Activated CD8-positive, alpha-beta memory T cell treated with anti-CD3 and anti-CD28 coated beads for 4 hours (primary cell): ENCODE results near the gene ATRNL1.
"Not testable (repeated sequence)": the region's sequence is repeated elsewhere in the genome, so short reads cannot be mapped to it uniquely, and the experiment has no call there.

Experiments
- DNase-seq, 2 donors: peaks; one replicate each; pipeline ENCODE4 v3.0.0-alpha.2; 2020; ENCODE audit warnings: low read depth in 2 of 2

The ATRNL1 gene

GRCh38 chr10:115760131-115760530 lies 667.0 kb downstream of the ATRNL1 start:
- no peak for DNase-seq

DNA sequence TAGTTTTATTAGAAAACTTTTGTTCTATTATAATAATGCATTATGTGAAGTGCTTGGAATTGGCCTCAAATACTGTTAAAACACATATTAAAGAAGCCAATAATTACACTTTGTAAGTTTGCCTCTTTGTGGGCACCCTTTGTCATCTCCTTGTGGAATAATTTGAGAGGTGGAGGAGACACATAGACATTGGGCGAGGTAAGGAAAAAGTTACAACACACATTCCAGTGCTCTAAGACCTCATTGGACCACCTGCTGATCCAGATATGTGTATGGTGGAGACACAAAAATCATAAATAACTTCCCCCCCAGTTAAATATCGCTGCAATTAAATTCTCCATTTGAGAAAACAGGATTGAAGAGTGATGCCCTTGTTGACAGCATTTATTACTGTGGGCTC lies 668.0 kb downstream of the ATRNL1 start:
- DNase-seq: no peak

- no peak for DNase-seq
Observed at GRCh38 chr10:115762029-115762428, 668.9 kb downstream of the ATRNL1 start.

GRCh38 chr10:115771755-115772154 lies 678.6 kb downstream of the ATRNL1 start:
- no peak for DNase-seq

DNA sequence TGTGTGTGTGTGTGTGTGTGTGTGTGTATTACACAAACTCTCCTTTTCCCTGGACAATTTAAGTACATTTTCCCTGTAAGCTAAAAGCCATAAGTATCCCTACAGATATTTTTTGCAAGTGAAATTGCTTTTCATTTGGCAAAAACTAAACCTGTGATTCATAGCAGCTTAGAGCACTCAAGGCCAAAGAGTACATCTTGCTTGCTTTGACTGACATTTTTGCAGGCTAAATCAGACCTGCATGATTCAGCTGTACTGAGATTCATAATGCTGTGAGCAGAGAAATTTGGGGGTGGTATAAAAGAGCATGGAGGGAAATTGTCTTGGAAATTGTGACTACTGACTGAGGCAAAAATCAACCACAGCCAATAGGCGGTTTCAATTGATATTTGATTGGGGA lies 679.4 kb downstream of the ATRNL1 start:
- no peak for DNase-seq

DNA sequence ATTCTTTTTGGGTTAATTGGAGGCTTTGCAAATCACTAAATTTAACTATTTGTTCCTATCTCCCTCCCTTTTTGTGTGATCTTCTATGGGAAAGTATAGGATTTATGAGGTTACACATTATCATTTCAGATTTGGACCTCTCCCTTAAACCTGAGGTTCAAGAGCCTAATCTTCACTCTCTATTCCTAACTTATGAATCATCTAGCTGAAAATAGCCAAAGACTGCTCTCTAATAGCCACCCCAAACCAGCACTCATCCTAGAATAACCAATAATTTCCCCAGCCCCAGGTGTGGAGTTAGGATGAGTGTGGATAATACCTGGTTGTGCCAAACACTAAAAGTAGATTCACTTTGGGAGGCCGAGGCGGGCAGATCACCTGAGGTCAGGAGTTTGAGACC lies 680.7 kb downstream of the ATRNL1 start:
- no peak for DNase-seq

- DNase-seq: no peak
Observed at GRCh38 chr10:115774721-115775120, 681.6 kb downstream of the ATRNL1 start.

DNA sequence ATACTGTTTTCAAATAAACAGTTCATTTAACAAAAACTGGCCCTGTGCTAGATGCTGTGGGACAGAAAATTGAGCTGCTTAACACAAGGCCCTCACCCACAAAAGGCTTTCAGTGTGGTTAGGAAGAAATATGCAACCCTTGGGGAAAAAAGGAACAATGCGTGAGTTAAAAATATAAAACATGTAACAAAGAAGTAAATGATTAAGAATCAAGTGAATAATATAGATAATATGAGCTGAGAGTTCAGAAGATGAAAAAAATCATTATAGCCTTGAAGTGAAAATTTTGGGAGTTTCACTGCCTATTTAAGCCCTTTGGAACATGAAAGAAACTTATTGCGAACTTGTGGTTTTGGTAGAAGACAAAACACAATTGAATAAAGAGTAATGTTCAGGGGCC lies 684.5 kb downstream of the ATRNL1 start:
- no peak for DNase-seq

DNA sequence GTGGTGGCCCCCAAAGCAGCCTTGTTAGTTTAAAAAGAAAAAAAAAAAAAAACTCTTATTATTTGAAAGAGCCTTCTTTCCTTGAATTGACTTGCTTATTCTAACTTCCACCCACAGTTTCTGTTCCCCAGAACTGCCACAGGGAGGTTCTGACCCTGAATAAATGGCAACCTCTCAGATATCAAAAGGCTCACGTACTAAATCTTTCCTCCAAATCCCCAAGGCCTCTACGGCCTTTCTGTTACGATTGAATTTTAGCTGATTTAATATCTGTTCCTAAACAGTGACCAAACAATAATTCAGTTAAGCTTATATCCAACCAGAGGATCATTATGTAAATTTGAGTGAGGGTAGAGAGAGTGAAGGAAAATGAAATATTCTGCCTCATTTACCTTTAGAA lies 697.1 kb downstream of the ATRNL1 start:
- DNase-seq: no peak

GRCh38 chr10:115795964-115796363 lies 702.8 kb downstream of the ATRNL1 start:
- no peak for DNase-seq

- DNase-seq: no peak
Observed at GRCh38 chr10:115801457-115801856, 708.3 kb downstream of the ATRNL1 start.

DNA sequence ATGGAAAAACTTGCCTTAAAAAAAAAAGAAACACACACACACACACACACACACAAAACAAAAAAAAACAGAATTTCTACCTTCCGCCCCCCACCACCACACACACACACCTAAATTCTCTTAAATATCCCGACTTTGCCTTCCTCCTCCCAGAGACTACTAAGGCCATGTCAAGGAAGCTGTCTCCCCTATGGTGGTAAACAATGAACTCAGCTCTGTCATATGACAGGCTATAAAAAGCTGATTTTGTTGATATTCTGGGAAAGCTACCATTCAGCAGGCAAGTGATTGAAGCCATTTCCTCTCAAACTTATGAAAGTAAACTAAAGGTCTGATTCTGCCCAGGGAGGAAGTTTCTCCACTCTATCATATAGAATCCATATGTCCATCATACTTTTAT lies 708.8 kb downstream of the ATRNL1 start:
- no peak for DNase-seq

GRCh38 chr10:115802911-115803310 lies 709.7 kb downstream of the ATRNL1 start:
- DNase-seq: no peak

DNA sequence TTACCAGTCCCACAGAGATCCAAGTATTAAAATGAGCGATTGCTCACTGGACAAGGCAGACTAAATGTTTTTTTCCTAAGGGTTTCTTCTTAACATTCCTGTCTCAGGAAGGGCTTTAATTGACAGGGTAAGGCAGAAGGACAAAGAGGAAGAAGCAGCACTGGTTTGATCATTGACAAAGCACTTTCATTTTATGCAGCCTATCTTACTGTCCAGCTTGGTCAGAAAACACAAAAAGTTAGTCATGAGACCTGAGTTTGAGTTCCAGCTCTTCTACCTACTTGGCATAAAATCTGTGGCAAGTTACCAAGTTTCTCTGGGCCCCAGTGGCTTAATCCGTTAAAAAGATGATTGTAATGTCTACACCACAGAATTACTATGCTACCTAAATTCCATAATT lies 721.4 kb downstream of the ATRNL1 start:
- DNase-seq: no peak

GRCh38 chr10:115818012-115818411 lies 724.8 kb downstream of the ATRNL1 start:
- no peak for DNase-seq

DNA sequence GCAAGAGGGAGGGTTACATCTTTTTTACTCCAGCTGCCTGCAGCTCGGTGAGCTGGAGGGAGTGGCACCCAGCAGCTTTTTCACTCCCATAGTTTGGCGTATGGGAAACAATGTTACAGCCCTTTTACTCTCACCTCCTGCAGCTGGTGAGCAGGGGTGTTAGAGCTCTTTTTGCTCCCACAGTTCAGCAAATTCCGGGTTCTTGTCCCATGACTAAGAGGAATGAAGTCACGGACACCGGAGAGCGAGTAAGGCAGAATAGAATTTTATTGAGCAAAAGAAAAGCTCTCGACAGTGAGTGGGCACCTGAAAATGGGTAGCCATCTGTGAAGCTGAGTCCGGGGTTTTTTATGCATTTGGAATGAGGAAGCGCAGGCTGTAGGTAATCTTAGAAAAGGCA lies 733.2 kb downstream of the ATRNL1 start:
- DNase-seq: no peak

DNA sequence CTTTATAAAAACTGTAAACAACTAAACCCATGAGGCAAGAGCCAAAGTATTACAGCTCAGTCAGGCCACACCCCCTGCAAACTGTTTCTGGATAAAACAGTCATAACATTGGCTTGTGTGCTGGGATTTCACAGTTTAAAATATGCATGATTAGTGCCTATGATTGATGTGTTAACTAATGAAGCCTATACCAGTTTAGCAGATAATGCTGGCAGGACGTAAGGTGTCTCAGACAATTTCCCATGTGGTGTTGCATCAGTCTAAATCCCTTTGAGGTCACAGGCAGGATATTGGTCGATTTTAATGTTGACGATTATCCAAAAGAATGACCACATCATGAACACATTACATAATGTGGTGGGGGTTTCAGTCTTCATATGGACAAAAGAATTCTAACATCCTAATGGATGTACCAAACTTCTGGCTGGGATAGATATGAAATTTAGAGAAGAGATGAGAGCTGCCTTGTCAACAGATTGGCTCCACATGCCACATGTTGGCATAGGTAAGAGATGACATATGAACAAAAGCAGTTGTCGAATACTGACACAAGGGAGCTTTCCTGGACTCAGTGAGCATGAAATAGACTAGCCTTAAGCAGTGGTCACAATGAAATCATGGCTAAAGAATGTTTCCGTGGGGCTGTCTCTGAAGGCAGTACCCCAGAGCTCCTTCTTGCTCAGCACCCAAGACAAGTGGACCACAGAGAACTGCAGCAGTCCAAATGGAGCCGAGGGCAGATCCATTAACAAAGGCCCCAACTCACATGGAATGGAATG lies 734.3 kb downstream of the ATRNL1 start:
- DNase-seq: no peak

DNA sequence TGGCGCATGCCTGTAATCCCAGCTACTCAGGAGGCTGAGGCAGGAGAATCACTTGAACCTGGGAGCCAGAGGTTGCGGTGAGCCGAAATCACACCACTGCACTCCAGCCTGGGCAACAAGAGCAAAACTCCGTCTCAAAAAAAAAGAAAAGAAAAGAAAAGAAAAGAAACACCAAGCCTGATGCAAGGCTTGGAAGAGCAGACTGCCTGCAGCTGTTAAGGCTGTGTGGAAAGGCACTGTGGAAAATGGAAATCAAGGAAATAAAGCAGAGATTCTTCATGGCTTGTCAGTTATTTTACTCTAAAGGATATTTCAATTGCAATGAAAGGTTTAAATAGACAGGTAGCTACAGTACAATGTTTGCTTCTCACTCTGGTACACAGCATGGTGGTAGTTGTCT lies 735.0 kb downstream of the ATRNL1 start:
- not testable (repeated sequence) for DNase-seq

- DNase-seq: no peak
Observed at GRCh38 chr10:115829521-115830205, 736.5 kb downstream of the ATRNL1 start.

- DNase-seq: no peak
Observed at GRCh38 chr10:115830265-115830970, 737.3 kb downstream of the ATRNL1 start.

- DNase-seq: no peak
Observed at GRCh38 chr10:115831016-115831415, 737.9 kb downstream of the ATRNL1 start.

- no peak for DNase-seq
Observed at GRCh38 chr10:115833119-115833518, 740.0 kb downstream of the ATRNL1 start.

DNA sequence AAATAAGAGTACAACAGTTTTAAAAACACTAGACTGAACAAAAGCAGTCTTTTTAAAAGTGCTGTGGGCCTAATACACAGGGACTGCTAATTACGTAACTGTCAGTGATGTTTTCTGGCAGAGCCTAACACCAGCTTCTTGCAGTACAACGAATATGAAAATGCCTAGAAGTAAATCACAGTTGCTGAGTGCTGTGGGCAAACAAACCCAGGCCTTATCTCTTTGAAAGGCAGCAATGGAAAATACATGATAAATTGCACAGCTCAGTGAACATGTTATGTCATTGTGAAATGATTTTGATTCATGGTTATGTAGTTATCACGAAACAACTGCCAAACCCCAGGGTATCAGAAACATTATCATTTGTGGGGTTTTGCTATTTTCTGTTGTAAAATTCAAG lies 751.4 kb downstream of the ATRNL1 start:
- no peak for DNase-seq
